ENCODE data around the gene LAMTOR1. TPM values are rescaled to one million over a fixed set of nuclear protein-coding genes. Genes with fewer than 3 reads are reported as not detected.

The LAMTOR1 gene
- total RNA-seq, 1 experiment from 2014 or later, result 160 TPM

- TSS peak; percentile 94 for BruUV-seq (replicated peaks)
Observed at GRCh38 chr11:72111300-72112142, 8.4 kb upstream of the LAMTOR1 start.

GRCh38 chr11:72105888-72106287 lies 2.8 kb upstream of the LAMTOR1 start, which contains the start of gene TOMT:
Gene TOMT, plus strand, starts transcription at chr11:72105924. Its CDS starts 28 bp downstream, at chr11:72105952.
- Histone ChIP-seq H3K9ac (ENCODE audit: low read length) (no peak within 1 kb of the TSS), H4K20me1 (ENCODE audit: low read length) (no peaks in the 10 kb centered on the region), H3F3A (ENCODE audit: low read length, unreplicated experiment) (no peaks in the 10 kb centered on the region), H2AFZ (ENCODE audit: low read length) (no peak within 1 kb of the TSS), H3K27me3 (ENCODE audit: low read length) (no peaks in the 10 kb centered on the region), H3K4me2 (ENCODE audit: low read length) (no peak within 1 kb of the TSS), H3K36me3 (ENCODE audit: low read depth, low read length) (no peaks in the 10 kb centered on the region; the same call in 1 of the 2 replicates), H3K9me3 (ENCODE audit: low read length) (no peaks in the 10 kb centered on the region), H3K4me3 (ENCODE audit: low read length) (no peak within 1 kb of the TSS), H3K4me1 (ENCODE audit: insufficient read depth, low read length) (peaks cover 18% of the 10 kb centered on the region), H3K79me2 (ENCODE audit: low read length) (peaks cover 22% of the 10 kb centered on the region), H3K9me2 (replicated peaks; ENCODE audit: low read length) (no peaks in the 10 kb centered on the region), H3K27ac (ENCODE audit: low read length) (no peak within 1 kb of the TSS)
- ChIA-PET POLR2A (ENCODE audit: unreplicated experiment) (no interaction called here), CTCF (interaction anchor here (0.7 kb wide), 1 partner anchor 1279 kb away, joined by 3 read pairs; no protein-coding TSS in a partner anchor)
- DNase-seq, result no peak
- intact Hi-C loops (cut with micrococcal nuclease), result no loop called here
- BruUV-seq (replicated peaks), result no TSS peak
- no peak for TF ChIP-seq EZH2 (IDR thresholded peaks at IDR 0.05; ENCODE audit: low read length, unreplicated experiment)
- TF ChIP-seq EZH2phosphoT487 (IDR thresholded peaks at IDR 0.05; ENCODE audit: borderline replicate concordance, low read length), result no peak
- no peak for TF ChIP-seq CTCF (conservative IDR thresholded peaks at IDR 0.05; ENCODE audit: low read depth, low read length)
- ATAC-seq, result no peak

More at GRCh38 chr11:72111300-72112142, 8.4 kb upstream of the LAMTOR1 start:
- H3K27me3 ChIP-seq (ENCODE audit: low read length), result no peaks in the 10 kb centered on the region
- H3K9me3 ChIP-seq (ENCODE audit: low read length), result no peaks in the 10 kb centered on the region
- TF ChIP-seq EZH2 (IDR thresholded peaks at IDR 0.05; ENCODE audit: low read length, unreplicated experiment), result no peak
- no peak for TF ChIP-seq CTCF (conservative IDR thresholded peaks at IDR 0.05; ENCODE audit: low read depth, low read length)
- no peak for TF ChIP-seq EZH2phosphoT487 (IDR thresholded peaks at IDR 0.05; ENCODE audit: borderline replicate concordance, low read length)
- peak overlapping the region; percentile 72 for H3K4me2 ChIP-seq (ENCODE audit: low read length)
- H3K9me2 ChIP-seq (replicated peaks; ENCODE audit: low read length), result no peaks in the 10 kb centered on the region
- peak overlapping the region; percentile 93 for H3K9ac ChIP-seq (ENCODE audit: low read length)
- intact Hi-C loops (cut with micrococcal nuclease), result loop anchor here (1.0 to 2.0 kb wide), 4 partner anchors 8 to 111 kb away; partner anchors contain the start of genes LAMTOR1, LRRC51 and NUMA1
- ChIA-PET CTCF (interaction anchor here (0.6 kb wide), 1 partner anchor 322 kb away, joined by 3 read pairs; no protein-coding TSS in a partner anchor), POLR2A (ENCODE audit: unreplicated experiment) (interaction anchor here (0.6 kb wide), 3 partner anchors 87 to 1059 kb away, joined by 3 to 30 read pairs (median 3); no protein-coding TSS in a partner anchor)
- ATAC-seq (no peak), DNase-seq (no peak)
- H3F3A ChIP-seq (ENCODE audit: low read length, unreplicated experiment), result no peaks in the 10 kb centered on the region
- H2AFZ ChIP-seq (ENCODE audit: low read length), result peak overlapping the region; percentile 38
- H3K4me3 ChIP-seq (ENCODE audit: low read length), result peak overlapping the region; percentile 69
- no peaks in the 10 kb centered on the region; the same call in 1 of the 2 replicates for H3K36me3 ChIP-seq (ENCODE audit: low read depth, low read length)
- H3K79me2 ChIP-seq (ENCODE audit: low read length), result no peaks in the 10 kb centered on the region
- peak overlapping the region; percentile 88 for H3K27ac ChIP-seq (ENCODE audit: low read length)
- H4K20me1 ChIP-seq (ENCODE audit: low read length), result no peaks in the 10 kb centered on the region
- peaks cover 17% of the 10 kb centered on the region for H3K4me1 ChIP-seq (ENCODE audit: insufficient read depth, low read length)
